Skin epidermis (tissue), 12 donors: ENCODE results near the gene ZNF133.

ENCODE experiments used
- H3K27ac ChIP-seq, 21 experiments: fragments of 200-600 bp; sonication (generic) in 11 of 21; one replicate each; pipeline ENCODE4 v1.5.0; 2020; ENCODE audit warnings: mild to moderate bottlenecking in 3 of 21, inconsistent platforms in 2 of 21, moderate library complexity in 2 of 21
- H3K4me3 ChIP-seq, 7 experiments: fragments of 200-600 bp; sonication (generic) in 2 of 7; one replicate each; pipeline ENCODE4 v1.5.0; 2020; ENCODE audit warnings: inconsistent platforms in 2 of 7, mild to moderate bottlenecking in 2 of 7, moderate library complexity in 1 of 7

Gene ZNF133

DNA sequence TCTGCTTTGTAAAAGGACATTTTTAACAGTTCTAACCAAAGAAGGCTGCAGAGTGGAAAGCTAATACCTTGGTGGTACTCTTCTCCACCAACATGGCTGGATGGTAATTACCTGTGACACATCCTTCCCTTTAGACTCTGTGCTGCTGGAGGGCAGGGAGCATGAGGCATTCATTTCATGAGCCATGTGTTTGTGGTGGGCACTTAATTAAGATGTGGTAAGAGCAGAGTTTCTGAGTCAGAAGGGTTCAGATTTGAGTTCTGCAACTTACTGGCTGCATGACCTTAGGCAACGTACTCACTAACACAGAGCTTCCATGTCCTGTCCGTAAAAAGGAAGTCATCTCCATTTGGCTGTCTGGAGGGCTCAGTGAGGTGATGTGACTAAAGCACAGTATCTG is 9.1 kb upstream of the ZNF133 start:
- Histone ChIP-seq H3K4me3 (no peak overlapping the region), H3K27ac (no peak overlapping the region)

DNA sequence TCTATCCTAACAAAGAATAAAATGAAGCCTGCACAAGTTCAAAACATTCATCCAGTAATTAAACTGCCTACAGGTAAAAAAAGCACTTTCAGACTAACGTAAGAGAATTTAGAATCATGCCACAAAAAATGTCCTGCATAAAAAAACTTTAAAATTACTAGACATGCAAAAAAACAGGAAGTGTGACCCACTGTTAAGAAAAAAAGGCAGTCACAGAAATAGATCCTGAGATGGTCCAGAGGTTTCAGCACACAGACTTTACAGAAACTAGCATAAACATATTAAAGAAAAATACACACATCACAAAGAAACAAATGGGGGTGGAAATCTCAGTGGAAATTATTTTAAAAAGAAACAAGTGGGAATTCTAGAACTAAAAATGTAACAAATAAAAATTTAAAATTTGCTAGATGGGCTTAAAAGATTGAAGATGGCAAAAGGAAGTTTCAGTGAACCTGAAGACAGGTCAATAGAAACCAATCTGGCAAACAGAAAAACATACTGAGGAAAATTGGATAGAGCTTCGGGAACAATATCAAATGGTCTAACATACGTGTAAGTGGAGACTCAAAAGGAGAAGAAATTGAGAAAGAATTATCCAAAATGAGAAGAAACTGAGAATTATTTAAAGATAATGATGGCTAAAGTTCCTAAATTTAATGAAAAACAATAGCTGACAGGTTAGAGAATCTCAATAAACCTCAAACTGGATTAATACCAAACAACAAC is 3.4 kb upstream of the ZNF133 start:
- Histone ChIP-seq H3K27ac (no peak overlapping the region), H3K4me3 (no peak overlapping the region)

DNA sequence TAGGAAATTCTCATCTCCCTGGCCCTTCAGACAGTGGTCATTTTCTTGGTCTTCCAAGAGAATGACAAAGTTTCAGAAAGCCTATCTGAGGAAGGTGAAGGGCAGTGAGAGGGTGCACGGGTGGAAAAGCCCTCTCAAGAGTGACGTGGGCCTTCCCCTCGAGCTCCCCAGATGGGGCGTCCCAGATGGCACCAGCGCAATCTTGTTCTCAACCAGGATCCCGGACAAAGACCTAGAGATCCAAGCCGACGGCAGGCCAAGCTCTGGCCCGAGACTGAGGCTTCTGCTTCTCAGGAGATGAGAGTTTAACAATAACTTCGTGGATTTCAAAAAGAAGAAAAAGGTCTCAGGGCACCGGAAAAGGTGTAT is 797 bp upstream of the ZNF133 start:
- peak overlapping the region in 20 of 21 experiments; percentile 88 to 99 (median 96) for H3K27ac ChIP-seq
- H3K4me3 ChIP-seq = peak overlapping the region; percentile 57 to 96 (median 84)

DNA sequence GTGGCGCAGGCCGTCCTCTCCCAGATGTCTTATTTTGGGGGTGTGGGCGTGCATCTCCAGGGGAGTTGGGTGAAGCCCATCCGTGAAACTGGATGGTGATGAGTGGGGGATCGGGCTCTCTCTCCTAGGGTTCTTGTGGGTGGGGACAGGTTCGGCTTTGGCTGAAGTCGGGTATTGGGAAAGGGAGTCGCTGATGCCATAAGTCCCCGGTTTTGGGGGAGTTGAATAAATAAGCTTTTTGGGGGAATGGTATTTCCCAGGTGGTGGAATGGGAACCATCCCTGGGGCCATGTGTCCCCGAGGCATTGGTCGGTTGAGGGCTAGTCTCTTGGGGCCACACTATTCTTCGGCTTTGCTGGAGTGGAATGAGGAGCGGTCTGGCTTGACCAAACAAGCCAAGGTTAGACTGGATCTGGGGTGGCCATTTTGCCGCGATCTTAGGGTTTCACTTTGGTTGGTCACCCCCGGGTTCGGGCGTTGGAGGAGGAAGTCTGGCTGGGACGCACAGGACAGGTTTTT is 481 bp downstream of the ZNF133 start:
- Histone ChIP-seq H3K4me3 (peak overlapping the region; percentile 57 to 96 (median 84)), H3K27ac (peak overlapping the region; percentile 60 to 99 (median 96))

DNA sequence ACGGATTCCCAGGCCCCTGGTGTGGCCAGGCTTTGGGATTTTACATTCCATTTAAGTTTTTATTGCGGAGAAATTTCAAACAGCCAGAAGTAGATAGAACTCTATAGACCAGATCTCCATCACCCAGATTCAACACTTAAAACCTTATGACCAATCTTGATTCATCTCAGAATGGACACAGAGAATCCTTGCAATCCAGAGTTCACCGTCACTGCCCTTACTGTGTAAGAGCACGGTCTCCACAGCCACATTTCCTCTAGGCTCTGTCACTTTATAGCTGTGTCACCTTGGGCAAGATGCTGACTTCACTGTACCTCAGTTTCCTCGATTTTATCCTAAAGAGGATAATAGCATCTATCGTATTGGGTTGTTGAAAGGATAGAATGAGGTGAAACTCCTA is 979 bp downstream of the ZNF133 start:
- peak overlapping the region; percentile 57 to 96 (median 84) for H3K4me3 ChIP-seq
- H3K27ac ChIP-seq = peak overlapping the region in 3 of 21 experiments; percentile 89 to 96 (median 93)

DNA sequence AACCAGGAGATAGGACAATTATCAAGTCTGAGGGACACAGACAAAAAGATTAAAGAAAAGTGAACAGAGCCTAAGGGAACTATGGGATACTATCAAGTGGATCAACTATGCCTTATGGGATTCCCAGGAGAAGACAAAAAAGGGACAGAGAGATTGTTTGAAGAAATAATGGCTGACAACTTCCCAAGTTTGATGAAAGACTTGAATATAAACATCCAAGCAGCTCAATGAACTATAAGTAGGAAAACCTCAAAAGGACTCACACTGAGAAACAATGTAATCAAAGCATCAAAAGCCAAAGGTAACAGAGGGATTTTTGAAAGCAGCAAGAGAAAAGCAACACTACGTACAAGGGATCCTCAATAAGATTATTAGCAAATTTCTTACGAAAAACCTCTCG is 11.0 kb downstream of the ZNF133 start:
- H3K27ac ChIP-seq = no peak overlapping the region
- H3K4me3 ChIP-seq = no peak overlapping the region

DNA sequence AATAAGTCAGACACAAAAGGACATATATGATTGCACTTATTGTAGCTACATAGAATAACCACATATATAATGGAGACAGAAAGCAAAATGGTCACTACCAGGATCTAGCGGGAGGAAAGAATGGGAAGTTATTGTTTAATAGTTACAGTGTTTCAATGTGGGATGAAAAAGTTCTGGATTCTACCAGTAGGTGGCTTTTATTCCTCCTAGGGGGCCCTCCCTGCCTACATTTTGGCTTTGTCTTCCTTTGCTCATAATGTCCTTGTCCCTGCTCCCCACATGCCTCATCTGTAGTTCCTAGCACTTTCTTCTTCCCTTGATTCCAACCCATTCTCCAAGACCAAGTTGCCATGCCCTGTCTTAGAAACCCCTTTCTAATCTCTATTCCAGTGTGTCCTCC is 16.3 kb downstream of the ZNF133 start:
- Histone ChIP-seq H3K27ac (no peak overlapping the region), H3K4me3 (no peak overlapping the region)

DNA sequence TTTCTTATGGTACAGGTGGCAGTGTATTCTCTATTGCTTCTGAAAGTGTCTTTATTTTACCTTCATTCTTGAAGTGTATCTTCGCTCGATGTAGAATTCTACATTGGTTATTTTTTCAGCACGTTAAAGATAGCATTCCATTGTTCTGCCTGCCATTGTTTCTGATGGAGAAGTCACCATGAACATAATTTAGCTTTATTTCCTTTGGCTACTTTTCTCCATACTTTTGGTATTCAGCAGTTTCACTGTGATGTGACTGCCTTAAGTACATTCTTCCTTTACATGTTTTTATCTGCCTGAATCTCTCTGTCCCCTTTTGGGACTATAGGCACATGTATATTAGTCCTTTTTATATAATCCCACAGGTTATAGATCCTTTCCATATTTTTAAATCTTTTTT is 19.0 kb downstream of the ZNF133 start:
- H3K27ac ChIP-seq = no peak overlapping the region
- H3K4me3 ChIP-seq = no peak overlapping the region

DNA sequence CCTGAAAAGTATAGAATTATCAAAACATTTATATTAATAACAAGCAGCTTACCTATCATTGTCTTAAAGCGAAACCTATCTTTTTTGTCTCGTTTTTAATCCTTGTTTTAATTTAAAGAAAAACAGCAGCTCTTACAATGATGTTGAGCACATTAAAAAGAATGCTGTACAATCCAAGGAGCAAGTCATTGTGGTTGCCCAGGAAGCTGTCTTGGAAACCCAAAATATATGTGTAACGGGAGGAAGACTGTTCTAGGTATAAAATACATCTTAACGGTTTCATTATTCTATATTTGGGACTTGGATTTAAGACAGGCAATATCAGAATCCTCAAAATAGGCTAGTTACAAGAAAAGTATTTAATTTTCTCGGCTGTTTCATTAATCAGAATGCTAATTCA is 21.7 kb downstream of the ZNF133 start:
- no peak overlapping the region for H3K27ac ChIP-seq
- no peak overlapping the region for H3K4me3 ChIP-seq

DNA sequence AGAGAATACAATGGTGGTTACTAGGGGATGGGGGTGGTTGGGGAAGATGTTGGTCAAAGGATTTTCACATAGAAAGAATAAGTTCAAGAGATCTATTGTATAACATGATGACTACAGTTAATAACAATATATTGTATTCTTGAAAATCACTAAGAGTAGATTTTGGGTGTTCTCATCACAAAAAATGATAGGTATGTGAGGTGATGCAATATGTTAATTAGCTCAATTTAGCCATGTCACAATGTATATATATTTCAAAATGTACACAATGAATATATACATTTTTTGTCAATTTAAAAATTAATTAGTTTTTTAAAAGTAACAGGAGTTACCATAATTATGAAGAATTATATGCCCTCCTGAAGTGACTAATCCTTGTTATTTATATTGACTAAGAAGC is 22.3 kb downstream of the ZNF133 start:
- Histone ChIP-seq H3K27ac (no peak overlapping the region), H3K4me3 (no peak overlapping the region)

DNA sequence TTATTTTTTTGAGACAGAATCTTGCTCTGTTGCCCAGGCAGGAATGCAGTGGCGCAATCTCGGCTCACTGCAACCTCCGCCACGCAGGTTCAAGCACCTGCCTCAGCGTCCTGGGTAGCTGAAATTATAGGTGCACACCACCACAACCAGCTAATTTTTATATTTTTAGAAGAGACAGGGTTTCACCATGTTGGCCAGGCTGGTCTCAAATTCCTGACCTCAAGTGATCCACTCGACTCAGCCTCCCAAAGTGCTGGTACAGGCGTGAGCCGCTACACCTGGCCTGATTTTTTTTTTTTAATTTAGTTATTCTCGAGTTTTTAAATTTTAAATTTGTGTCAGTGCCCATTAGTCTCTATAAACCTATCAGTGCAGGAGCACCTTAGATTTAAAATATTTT is 24.4 kb downstream of the ZNF133 start:
- H3K4me3 ChIP-seq = no peak overlapping the region
- no peak overlapping the region for H3K27ac ChIP-seq

DNA sequence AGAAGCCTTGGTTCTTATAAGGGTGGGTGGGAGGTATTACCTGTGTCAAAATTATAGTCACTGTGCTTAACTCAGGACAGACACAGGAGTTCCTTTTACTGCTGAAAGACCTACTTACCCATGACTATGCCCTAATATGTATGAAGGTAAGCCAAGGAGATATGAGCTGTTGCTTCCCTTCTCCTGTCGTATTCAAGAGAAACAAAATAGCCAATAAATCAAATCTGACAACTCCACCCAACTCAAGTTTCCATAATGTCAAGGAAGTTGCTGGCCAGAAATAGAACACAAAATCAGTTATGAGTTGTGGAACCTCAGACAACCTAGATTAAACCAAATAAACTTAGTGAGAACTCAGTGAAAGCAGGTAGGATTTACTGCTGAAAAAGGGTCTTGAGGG is 25.1 kb downstream of the ZNF133 start:
- Histone ChIP-seq H3K27ac (no peak overlapping the region), H3K4me3 (no peak overlapping the region)

DNA sequence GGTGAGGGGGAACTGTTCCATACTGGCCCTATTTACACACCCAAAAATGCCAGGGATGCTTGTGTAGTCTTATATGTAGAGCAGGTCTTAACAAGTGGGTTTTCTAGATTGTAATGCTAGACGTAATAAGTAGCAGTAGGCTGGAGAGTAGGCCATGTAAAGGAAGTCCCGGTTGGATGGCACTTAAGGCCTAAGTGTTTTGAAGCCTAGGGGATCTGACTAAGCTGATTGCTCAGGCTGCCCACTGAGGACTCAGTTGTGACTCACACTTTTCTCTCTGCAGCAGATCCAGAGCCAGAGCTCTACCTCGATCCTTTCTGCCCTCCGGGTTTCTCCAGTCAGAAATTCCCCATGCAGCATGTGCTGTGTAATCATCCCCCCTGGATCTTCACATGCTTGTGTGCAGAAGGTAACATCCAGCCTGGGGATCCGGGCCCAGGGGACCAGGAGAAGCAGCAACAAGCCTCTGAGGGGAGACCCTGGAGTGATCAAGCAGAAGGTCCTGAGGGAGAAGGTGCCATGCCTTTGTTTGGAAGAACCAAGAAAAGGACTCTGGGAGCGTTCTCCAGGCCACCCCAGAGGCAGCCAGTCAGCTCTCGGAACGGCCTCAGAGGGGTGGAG is 26.6 kb downstream of the ZNF133 start:
- Histone ChIP-seq H3K4me3 (no peak overlapping the region), H3K27ac (peak overlapping the region in 1 of 21 experiments; percentile 5)

DNA sequence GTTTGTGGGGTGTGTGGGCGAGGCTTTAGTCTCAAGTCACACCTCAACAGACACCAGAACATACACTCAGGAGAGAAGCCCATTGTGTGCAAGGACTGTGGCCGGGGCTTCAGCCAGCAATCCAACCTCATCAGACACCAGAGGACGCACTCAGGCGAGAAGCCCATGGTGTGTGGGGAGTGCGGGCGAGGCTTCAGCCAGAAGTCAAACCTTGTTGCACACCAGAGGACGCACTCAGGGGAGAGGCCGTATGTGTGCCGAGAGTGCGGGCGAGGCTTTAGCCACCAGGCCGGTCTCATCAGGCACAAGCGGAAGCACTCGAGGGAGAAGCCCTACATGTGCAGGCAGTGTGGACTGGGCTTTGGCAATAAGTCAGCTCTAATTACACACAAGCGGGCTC is 27.8 kb downstream of the ZNF133 start:
- Histone ChIP-seq H3K4me3 (no peak overlapping the region), H3K27ac (no peak overlapping the region)

DNA sequence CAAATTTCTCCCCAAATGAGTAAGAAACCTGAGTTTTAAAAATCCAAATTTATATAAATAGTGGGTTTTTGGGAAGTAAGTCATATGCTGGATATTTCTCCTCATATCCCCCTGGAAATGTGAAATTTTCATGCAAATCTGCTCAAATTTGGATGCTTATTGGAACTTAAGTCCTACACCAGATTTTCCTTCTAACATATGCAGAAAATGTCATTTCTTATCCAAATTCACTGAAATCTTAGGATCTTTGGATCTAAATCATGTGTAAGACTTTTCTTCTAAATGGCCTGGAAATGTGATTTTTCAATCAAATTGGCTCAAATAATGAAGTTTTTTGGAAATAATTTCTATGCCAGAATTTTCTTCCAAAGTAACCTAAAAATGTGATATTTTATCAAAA is 33.0 kb downstream of the ZNF133 start:
- no peak overlapping the region for H3K27ac ChIP-seq

DNA sequence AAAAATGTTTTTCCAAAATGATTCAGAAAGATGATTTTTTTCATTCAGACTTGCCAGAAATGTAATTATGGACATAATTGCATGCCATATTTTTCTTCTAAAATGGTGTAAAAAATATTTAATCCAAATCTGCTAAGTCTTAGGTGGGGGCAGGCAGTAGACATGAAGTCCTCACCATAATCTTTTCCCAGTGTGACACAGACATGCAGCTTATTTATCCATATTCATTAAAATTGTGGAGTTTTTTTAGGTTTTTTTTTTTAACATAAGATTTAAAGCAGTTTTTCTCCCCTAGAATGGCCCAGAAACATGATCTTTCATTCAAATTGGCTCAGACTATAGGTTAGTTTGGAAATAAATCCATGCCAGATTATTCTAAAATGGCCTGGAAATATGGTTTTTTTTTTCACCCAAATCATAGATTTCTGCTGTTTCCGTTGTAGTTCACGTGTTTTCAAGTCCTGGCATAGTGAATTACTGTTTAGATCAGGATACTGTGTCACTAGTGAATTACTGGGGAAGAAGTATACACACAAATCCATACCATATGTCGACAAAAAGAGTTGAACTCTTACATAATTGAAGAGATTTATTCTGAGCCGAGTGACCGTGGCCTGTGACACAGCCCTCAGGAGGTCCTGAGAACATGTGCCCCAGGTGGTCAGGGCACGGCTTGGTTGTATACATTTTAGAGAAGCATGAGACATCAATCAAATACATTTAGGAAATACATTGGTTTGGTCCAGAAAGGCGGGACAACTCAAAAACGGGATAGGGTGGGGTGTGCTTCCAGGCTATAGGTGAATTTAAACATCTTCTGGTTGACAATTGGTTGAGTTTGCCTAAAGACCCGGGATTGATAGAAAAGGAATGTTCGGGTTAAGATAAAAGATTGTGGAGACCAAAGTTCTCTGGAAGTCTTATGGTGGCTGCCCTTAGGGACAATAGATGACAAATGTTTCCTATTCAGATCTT is 33.9 kb downstream of the ZNF133 start:
- H3K27ac ChIP-seq = no peak overlapping the region
- no peak overlapping the region for H3K4me3 ChIP-seq

More for the DNA sequence above, 33.0 kb downstream of the ZNF133 start:
- H3K4me3 ChIP-seq = no peak overlapping the region

DNA sequence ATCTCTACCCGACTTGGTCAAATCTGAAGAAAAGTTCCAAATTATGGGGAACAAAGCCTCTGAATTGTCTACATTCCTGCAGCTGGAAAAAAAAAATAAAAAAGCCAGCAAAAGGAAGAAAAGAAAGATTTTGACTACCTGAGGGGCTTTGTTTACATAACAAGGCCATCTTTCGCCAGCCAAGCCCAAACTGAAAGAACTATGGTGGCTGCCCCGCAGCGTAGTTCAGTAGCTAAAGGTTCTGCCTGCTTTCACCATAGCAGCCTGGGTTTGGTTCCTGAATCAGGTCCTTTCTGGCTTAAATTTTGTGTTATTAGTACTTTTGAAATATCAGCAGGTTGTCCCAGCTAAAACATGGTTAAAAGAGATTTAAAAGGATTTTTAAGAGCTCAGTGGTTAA is 35.4 kb downstream of the ZNF133 start:
- Histone ChIP-seq H3K27ac (no peak overlapping the region), H3K4me3 (no peak overlapping the region)

DNA sequence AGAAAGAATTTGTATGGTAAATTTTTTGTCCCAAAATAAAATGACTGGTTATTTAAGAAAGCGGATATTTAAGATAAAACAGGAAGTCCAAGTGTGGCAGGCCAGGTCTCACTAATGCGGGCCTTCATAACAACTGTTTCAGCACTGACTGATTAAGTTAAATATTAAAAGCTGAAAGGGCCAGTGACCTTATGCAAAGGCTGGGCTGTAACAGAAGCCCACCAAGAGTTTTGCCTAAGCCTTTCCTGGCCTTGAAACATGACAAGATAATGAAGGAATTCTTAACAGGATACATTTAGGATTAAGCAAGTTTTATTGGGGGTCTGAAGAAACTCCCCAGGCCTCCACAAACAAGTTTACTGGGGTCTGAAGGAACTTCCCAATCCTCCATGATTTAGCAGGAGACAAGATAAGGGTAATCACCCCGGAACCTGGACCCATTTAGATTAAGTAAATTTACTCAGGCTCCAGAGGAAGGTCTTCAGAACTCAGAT is 36.3 kb downstream of the ZNF133 start:
- Histone ChIP-seq H3K4me3 (no peak overlapping the region), H3K27ac (no peak overlapping the region)

DNA sequence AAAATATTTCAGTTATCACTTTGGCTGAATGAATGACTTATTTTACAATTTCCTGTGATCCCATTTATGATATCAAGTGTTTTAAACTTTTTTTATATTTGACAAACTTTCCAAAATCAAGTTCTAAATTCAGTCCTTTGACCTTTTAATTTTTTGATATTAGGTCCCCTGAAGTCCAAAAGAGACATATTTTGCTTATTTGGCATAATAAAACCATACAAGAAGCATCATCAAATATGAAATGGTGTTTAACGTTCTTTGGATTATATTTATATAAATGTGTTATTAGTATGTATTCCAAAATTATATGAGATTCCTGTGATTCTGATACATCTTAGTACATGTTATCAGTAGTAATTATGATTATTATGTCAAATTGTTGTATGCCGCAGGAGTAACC is 38.7 kb downstream of the ZNF133 start:
- no peak overlapping the region for H3K27ac ChIP-seq
- H3K4me3 ChIP-seq = no peak overlapping the region

DNA sequence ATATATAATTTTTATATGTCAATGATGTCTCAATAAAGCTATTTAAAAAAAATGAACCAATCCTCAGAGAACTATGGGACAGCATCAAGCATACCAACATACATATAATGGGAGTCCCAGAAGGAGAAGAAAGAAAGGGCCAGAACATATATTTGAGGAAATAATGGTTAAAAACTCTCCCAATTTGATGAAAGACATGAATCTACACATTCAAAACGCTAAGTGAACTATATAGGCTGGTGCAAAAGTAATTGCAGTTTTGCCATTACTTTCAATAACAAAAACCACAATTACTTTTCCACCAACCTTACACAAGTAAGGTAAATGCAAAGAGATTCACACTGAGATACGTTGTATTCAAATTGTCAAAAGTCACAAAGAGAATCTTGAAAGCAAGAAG is 43.4 kb downstream of the ZNF133 start:
- H3K27ac ChIP-seq = no peak overlapping the region
- H3K4me3 ChIP-seq = no peak overlapping the region
